Activated naive CD4-positive, alpha-beta T cell treated with anti-CD3 and anti-CD28 coated beads for 36 hours (primary cell): ENCODE measurements around the gene TUBB6. TPM values are rescaled to one million over a fixed set of nuclear protein-coding genes. Genes with fewer than 3 reads are reported as not detected.

ENCODE experiments used
- CTCF ChIA-PET: fragments of 350-600 bp; sonication (Branson Sonifier 250); formaldehyde crosslinking; loops from one replicate; lab custom pipeline; 2021; ENCODE audit warnings: antibody characterized with exemption; lab: Charles Lee
- DNase-seq: peaks from one replicate; pipeline ENCODE4 v3.0.0-alpha.2; 2020
- H3K27ac Mint-ChIP-seq: one replicate; pipeline ENCODE4 v1.8.0; 2021; ENCODE audit warnings: mild to moderate bottlenecking, mixed read lengths
- H3K27me3 Mint-ChIP-seq: one replicate; pipeline ENCODE4 v1.8.0; 2021; ENCODE audit warnings: low read depth, mixed read lengths
- H3K36me3 Mint-ChIP-seq: one replicate; pipeline ENCODE4 v1.8.0; 2021; ENCODE audit warnings: low read depth, mixed read lengths
- H3K4me1 Mint-ChIP-seq: one replicate; pipeline ENCODE4 v1.8.0; 2021; ENCODE audit warnings: low read depth, mixed read lengths
- H3K4me3 Mint-ChIP-seq: one replicate; pipeline ENCODE4 v1.8.0; 2021; ENCODE audit warnings: mild to moderate bottlenecking, moderate library complexity, mixed read lengths
- H3K9me3 Mint-ChIP-seq: one replicate; pipeline ENCODE4 v1.8.0; 2021; ENCODE audit warnings: mixed read lengths
- intact Hi-C: fragments of 100-400 bp; cut with micrococcal nuclease; formaldehyde crosslinking; loops from one replicate; pipeline ENCODE4 v1.15.1; 2023
- total RNA-seq, 2 experiments: library from RNA; stranded (reverse); gene quantifications; one replicate each; pipeline ENCODE4 v1.2.3, GENCODE V29; 2021

TUBB6 gene
- total RNA-seq, 2 experiments from 2014 or later = 2.6 to 2.7 TPM

- CTCF ChIA-PET = no interaction called here
- no peaks in the 10 kb centered on the region for H3K36me3 Mint-ChIP-seq
- no peak overlapping the region for H3K27ac Mint-ChIP-seq
- H3K4me3 Mint-ChIP-seq = no peak overlapping the region
- H3K4me1 Mint-ChIP-seq = no peaks in the 10 kb centered on the region
- H3K27me3 Mint-ChIP-seq = peaks cover 5% of the 10 kb centered on the region
- no peaks in the 10 kb centered on the region for H3K9me3 Mint-ChIP-seq
- intact Hi-C loops = no loop called here
- DNase-seq = no peak
Measured at GRCh38 chr18:12295389-12296086, 12.5 kb upstream of the TUBB6 start.

- DNase-seq = no peak
- H3K27me3 Mint-ChIP-seq = peaks cover 5% of the 10 kb centered on the region
Measured at GRCh38 chr18:12296087-12296403, 12.0 kb upstream of the TUBB6 start.

GRCh38 chr18:12296457-12296856, 11.6 kb upstream of the TUBB6 start:
- no peaks in the 10 kb centered on the region for H3K36me3 Mint-ChIP-seq
- CTCF ChIA-PET = no interaction called here
- peaks cover 3% of the 10 kb centered on the region for H3K27me3 Mint-ChIP-seq
- no peak for DNase-seq
- no peak overlapping the region for H3K27ac Mint-ChIP-seq
- no peaks in the 10 kb centered on the region for H3K9me3 Mint-ChIP-seq
- intact Hi-C loops = no loop called here
- no peaks in the 10 kb centered on the region for H3K4me1 Mint-ChIP-seq
- H3K4me3 Mint-ChIP-seq = no peak overlapping the region

More at GRCh38 chr18:12296087-12296403, 12.0 kb upstream of the TUBB6 start:
- no peaks in the 10 kb centered on the region for H3K36me3 Mint-ChIP-seq
- intact Hi-C loops = no loop called here
- no peak overlapping the region for H3K4me3 Mint-ChIP-seq
- H3K9me3 Mint-ChIP-seq = no peaks in the 10 kb centered on the region
- no peak overlapping the region for H3K27ac Mint-ChIP-seq
- CTCF ChIA-PET = no interaction called here
- no peaks in the 10 kb centered on the region for H3K4me1 Mint-ChIP-seq

- Mint-ChIP-seq H3K27ac (no peak overlapping the region), H3K27me3 (peaks cover 4% of the 10 kb centered on the region)
Measured at GRCh38 chr18:12299862-12300261, 8.2 kb upstream of the TUBB6 start.

GRCh38 chr18:12301263-12302005, 6.6 kb upstream of the TUBB6 start:
- no peaks in the 10 kb centered on the region for H3K9me3 Mint-ChIP-seq
- H3K4me1 Mint-ChIP-seq = no peaks in the 10 kb centered on the region
- intact Hi-C loops = no loop called here
- CTCF ChIA-PET = no interaction called here
- no peak overlapping the region for H3K4me3 Mint-ChIP-seq
- DNase-seq = no peak
- peaks cover 12% of the 10 kb centered on the region for H3K27me3 Mint-ChIP-seq
- H3K27ac Mint-ChIP-seq = no peak overlapping the region
- H3K36me3 Mint-ChIP-seq = no peaks in the 10 kb centered on the region

More at GRCh38 chr18:12299862-12300261, 8.2 kb upstream of the TUBB6 start:
- no peak for DNase-seq
- no peaks in the 10 kb centered on the region for H3K4me1 Mint-ChIP-seq
- intact Hi-C loops = no loop called here
- no peaks in the 10 kb centered on the region for H3K9me3 Mint-ChIP-seq
- H3K36me3 Mint-ChIP-seq = no peaks in the 10 kb centered on the region
- CTCF ChIA-PET = interaction anchor here (0.9 kb wide), 1 partner anchor 28 kb away, joined by 8 read pairs; no protein-coding TSS in a partner anchor
- no peak overlapping the region for H3K4me3 Mint-ChIP-seq

- no peaks in the 10 kb centered on the region for H3K36me3 Mint-ChIP-seq
- no peak for DNase-seq
- peaks cover 23% of the 10 kb centered on the region for H3K27me3 Mint-ChIP-seq
- CTCF ChIA-PET = no interaction called here
- no peak overlapping the region for H3K27ac Mint-ChIP-seq
- H3K9me3 Mint-ChIP-seq = no peaks in the 10 kb centered on the region
- peaks cover 10% of the 10 kb centered on the region for H3K4me1 Mint-ChIP-seq
- intact Hi-C loops = no loop called here
- H3K4me3 Mint-ChIP-seq = no peak overlapping the region
Measured at GRCh38 chr18:12302391-12303147, 5.5 kb upstream of the TUBB6 start.

- Mint-ChIP-seq H3K36me3 (no peaks in the 10 kb centered on the region), H3K4me3 (no peak overlapping the region), H3K27me3 (peaks cover 34% of the 10 kb centered on the region), H3K9me3 (no peaks in the 10 kb centered on the region), H3K4me1 (peaks cover 10% of the 10 kb centered on the region), H3K27ac (no peak overlapping the region)
- intact Hi-C loops = no loop called here
- no peak for DNase-seq
- CTCF ChIA-PET = no interaction called here
Measured at GRCh38 chr18:12304351-12305210, 3.5 kb upstream of the TUBB6 start.

GRCh38 chr18:12305211-12305610, 2.8 kb upstream of the TUBB6 start:
- H3K36me3 Mint-ChIP-seq = no peaks in the 10 kb centered on the region
- intact Hi-C loops = no loop called here

GRCh38 chr18:12305930-12306629, 2.0 kb upstream of the TUBB6 start:
- CTCF ChIA-PET = no interaction called here
- no peak overlapping the region for H3K4me3 Mint-ChIP-seq
- peaks cover 43% of the 10 kb centered on the region for H3K27me3 Mint-ChIP-seq
- no peak for DNase-seq
- H3K36me3 Mint-ChIP-seq = no peaks in the 10 kb centered on the region
- intact Hi-C loops = no loop called here
- peaks cover 10% of the 10 kb centered on the region for H3K4me1 Mint-ChIP-seq
- H3K27ac Mint-ChIP-seq = no peak overlapping the region
- H3K9me3 Mint-ChIP-seq = no peaks in the 10 kb centered on the region

More at GRCh38 chr18:12305211-12305610, 2.8 kb upstream of the TUBB6 start:
- CTCF ChIA-PET = no interaction called here
- H3K4me1 Mint-ChIP-seq = peaks cover 10% of the 10 kb centered on the region
- no peak for DNase-seq
- no peak overlapping the region for H3K4me3 Mint-ChIP-seq
- H3K27ac Mint-ChIP-seq = no peak overlapping the region
- peaks cover 38% of the 10 kb centered on the region for H3K27me3 Mint-ChIP-seq
- no peaks in the 10 kb centered on the region for H3K9me3 Mint-ChIP-seq

GRCh38 chr18:12306752-12307700, 1.0 kb upstream of the TUBB6 start:
- Mint-ChIP-seq H3K4me1 (peaks cover 10% of the 10 kb centered on the region), H3K27me3 (peaks cover 43% of the 10 kb centered on the region), H3K27ac (no peak overlapping the region), H3K36me3 (no peaks in the 10 kb centered on the region), H3K4me3 (peak overlapping the region; percentile 72), H3K9me3 (peaks cover 3% of the 10 kb centered on the region)
- CTCF ChIA-PET = interaction anchor here (1.0 kb wide), 1 partner anchor 21 kb away, joined by 3 read pairs; no protein-coding TSS in a partner anchor
- intact Hi-C loops = no loop called here
- no peak for DNase-seq
